ENCODE measurements around the gene HLA-DRB1. TPM values are rescaled to one million over a fixed set of nuclear protein-coding genes. Genes with fewer than 3 reads are reported as not detected.
"Not testable (repeated sequence)": the region's sequence is repeated elsewhere in the genome, so short reads cannot be mapped to it uniquely, and the experiment has no call there.

HLA-DRB1 gene
- total and polyA plus RNA-seq, 7 donors, result 23.5 to 414 (median 31.4) TPM

GRCh38 chr6:32553037-32553742 lies 36.5 kb downstream of the HLA-DRB1 start:
- Histone ChIP-seq H3K27me3 (no peaks in the 10 kb centered on the region), H3K4me1 (no peaks in the 10 kb centered on the region), H3K27ac (no peak overlapping the region), H3K36me3 (no peaks in the 10 kb centered on the region), H3K4me3 (no peak overlapping the region), H3K9me3 (no peaks in the 10 kb centered on the region)
- TF ChIP-seq POLR2AphosphoS5 (IDR thresholded peaks at IDR 0.05) (no peak), POLR2A (IDR thresholded peaks at IDR 0.05) (no peak), EP300 (IDR thresholded peaks at IDR 0.05) (no peak), CTCF (IDR thresholded peaks at IDR 0.05) (no peak)
- 17 to 36% methylated on average over 4 to 5 of the region's 5 CpGs for WGBS, 2 donors
- intact Hi-C loops (cut with DNase I), result no loop called here
- DNase-seq, result no peak

- no peaks in the 10 kb centered on the region for H3K36me3 ChIP-seq
- whole genome bisulfite sequencing, 2 donors, result 27 to 36% methylated on average over 5 of the region's 5 CpGs
- TF ChIP-seq POLR2AphosphoS5 (IDR thresholded peaks at IDR 0.05) (no peak), EP300 (IDR thresholded peaks at IDR 0.05) (no peak), CTCF (IDR thresholded peaks at IDR 0.05) (no peak), POLR2A (IDR thresholded peaks at IDR 0.05) (no peak)
- no peaks in the 10 kb centered on the region for H3K9me3 ChIP-seq
- H3K4me1 ChIP-seq, result no peaks in the 10 kb centered on the region
- intact Hi-C loops (cut with DNase I), result no loop called here
- H3K4me3 ChIP-seq, result no peak overlapping the region
- no peaks in the 10 kb centered on the region for H3K27me3 ChIP-seq
- H3K27ac ChIP-seq, result no peak overlapping the region
- no peak for DNase-seq
These were observed 38.2 kb downstream of the HLA-DRB1 start for GRCh38 chr6:32551410-32551809.

GRCh38 chr6:32539839-32540238 lies 49.8 kb downstream of the HLA-DRB1 start:
- no peak overlapping the region for H3K4me3 ChIP-seq
- no peak for TF ChIP-seq EP300 (IDR thresholded peaks at IDR 0.05)
- TF ChIP-seq CTCF (IDR thresholded peaks at IDR 0.05), result no peak
- no peak for TF ChIP-seq POLR2AphosphoS5 (IDR thresholded peaks at IDR 0.05)
- TF ChIP-seq POLR2A (IDR thresholded peaks at IDR 0.05), result no peak
- 47 to 73% methylated on average over 2 to 5 of the region's 5 CpGs for WGBS, 2 donors
- no peak for DNase-seq
- no peak overlapping the region for H3K27ac ChIP-seq
- H3K36me3 ChIP-seq, result no peaks in the 10 kb centered on the region
- intact Hi-C loops (cut with DNase I), result no loop called here
- no peaks in the 10 kb centered on the region for H3K4me1 ChIP-seq
- H3K27me3 ChIP-seq, result no peaks in the 10 kb centered on the region
- H3K9me3 ChIP-seq, result no peaks in the 10 kb centered on the region

GRCh38 chr6:32530431-32530793 lies 59.2 kb downstream of the HLA-DRB1 start:
- H3K9me3 ChIP-seq; H3K4me1 ChIP-seq; H3K27ac ChIP-seq; intact Hi-C loops (cut with DNase I); H3K36me3 ChIP-seq; H3K27me3 ChIP-seq; H3K4me3 ChIP-seq; DNase-seq: not testable (repeated sequence)
- WGBS, 2 donors, result 0% methylated on average over 2 to 3 of the region's 3 CpGs

- peak within 1 kb of the TSS in 1 of 4 donors; percentile 24 for H3K4me3 ChIP-seq
- 24 to 28% methylated on average over 3 of the region's 4 CpGs for WGBS, 2 donors
- H3K9me3 ChIP-seq, result no peaks in the 10 kb centered on the region
- no peaks in the 10 kb centered on the region for H3K36me3 ChIP-seq
- intact Hi-C loops (cut with DNase I), result loop anchor here (10.0 kb wide), 1 partner anchor 55 kb away; the partner anchor contains the start of gene HLA-DRB1
- H3K27ac ChIP-seq, result peak within 1 kb of the TSS in 1 of 4 donors; percentile 28
- peak; percentile 56 for DNase-seq
- TF ChIP-seq POLR2AphosphoS5 (IDR thresholded peaks at IDR 0.05) (peak in 1 of 4 donors; percentile 47), CTCF (IDR thresholded peaks at IDR 0.05) (no peak)
- no peaks in the 10 kb centered on the region for H3K27me3 ChIP-seq
- H3K4me1 ChIP-seq, result no peaks in the 10 kb centered on the region
These were observed 59.8 kb downstream of the HLA-DRB1 start, which contains the start of gene HLA-DRB5 for GRCh38 chr6:32529697-32530430. Gene HLA-DRB5 (minus strand): TSS chr6:32530287. CDS start chr6:32530224, 63 bp downstream.
